ENCODE measurements around the gene ESPL1. TPM values are rescaled to one million over a fixed set of nuclear protein-coding genes. Genes with fewer than 3 reads are reported as not detected.

The ESPL1 gene
- total and polyA plus RNA-seq, 8 donors: 0.09 to 0.81 (median 0.32) TPM

GRCh38 chr12:53288322-53288721, 20.2 kb downstream of the ESPL1 start:
- DNase-seq: no peak
- H3K4me1 ChIP-seq: no peaks in the 10 kb centered on the region
- no peak for FAIRE-seq
- TF ChIP-seq CTCF (IDR thresholded peaks at IDR 0.05): no peak
- H3K36me3 ChIP-seq: no peaks in the 10 kb centered on the region
- H3K9me3 ChIP-seq: no peaks in the 10 kb centered on the region
- no peak overlapping the region for H3K4me3 ChIP-seq
- H3K27me3 ChIP-seq: no peaks in the 10 kb centered on the region
- 85 to 93% methylated on average over 6 of the region's 6 CpGs for WGBS, 2 donors
- no peak overlapping the region for H3K27ac ChIP-seq
- peak in 1 of 4 donors; percentile 23 for ATAC-seq
- intact Hi-C loops (cut with DNase I): loop anchor here in 2 of 3 donors (5.0 to 10.0 kb wide), 2 partner anchors 74 to 76 kb away; no protein-coding TSS in a partner anchor

GRCh38 chr12:53289891-53290290, 21.8 kb downstream of the ESPL1 start:
- FAIRE-seq (no peak), DNase-seq (no peak), ATAC-seq (no peak)
- H3K27ac ChIP-seq: no peak overlapping the region
- no peaks in the 10 kb centered on the region for H3K9me3 ChIP-seq
- no peaks in the 10 kb centered on the region for H3K27me3 ChIP-seq
- intact Hi-C loops (cut with DNase I): loop anchor here (2.0 to 10.0 kb wide), 3 partner anchors 75 to 78 kb away; no protein-coding TSS in a partner anchor
- TF ChIP-seq CTCF (IDR thresholded peaks at IDR 0.05): no peak
- H3K4me1 ChIP-seq: peaks cover 0 to 3% (median 0%) of the 10 kb centered on the region in 3 donors
- no peak overlapping the region for H3K4me3 ChIP-seq
- no peaks in the 10 kb centered on the region for H3K36me3 ChIP-seq
- WGBS, 2 donors: 76 to 79% methylated on average over 4 of the region's 4 CpGs

GRCh38 chr12:53290661-53291060, 22.6 kb downstream of the ESPL1 start:
- intact Hi-C loops (cut with DNase I): loop anchor here in 1 of 3 donors (2.0 kb wide), 1 partner anchor 76 kb away; no protein-coding TSS in a partner anchor
- WGBS, 2 donors: 82 to 85% methylated on average over 9 of the region's 9 CpGs
- ATAC-seq (no peak), FAIRE-seq (no peak), DNase-seq (no peak)
- Histone ChIP-seq H3K4me1 (peaks cover 0 to 5% (median 0%) of the 10 kb centered on the region in 3 donors), H3K27me3 (no peaks in the 10 kb centered on the region), H3K36me3 (no peaks in the 10 kb centered on the region), H3K9me3 (no peaks in the 10 kb centered on the region), H3K4me3 (no peak overlapping the region), H3K27ac (no peak overlapping the region)
- no peak for TF ChIP-seq CTCF (IDR thresholded peaks at IDR 0.05)

GRCh38 chr12:53292426-53292825, 24.3 kb downstream of the ESPL1 start:
- Histone ChIP-seq H3K4me1 (peaks cover 6 to 15% (median 6%) of the 10 kb centered on the region in 3 donors), H3K27ac (no peak overlapping the region), H3K27me3 (no peaks in the 10 kb centered on the region), H3K9me3 (no peaks in the 10 kb centered on the region), H3K4me3 (no peak overlapping the region), H3K36me3 (no peaks in the 10 kb centered on the region)
- intact Hi-C loops (cut with DNase I): no loop called here
- FAIRE-seq (no peak), DNase-seq (no peak), ATAC-seq (no peak)
- no peak for TF ChIP-seq CTCF (IDR thresholded peaks at IDR 0.05)

- no peak for FAIRE-seq
- 1 to 2% methylated on average over 42 of the region's 42 CpGs for WGBS, 2 donors
- Histone ChIP-seq H3K27ac (peak within 1 kb of the TSS; percentile 40 to 86 (median 63)), H3K4me1 (peaks cover 6 to 21% (median 11%) of the 10 kb centered on the region in 3 donors), H3K36me3 (peaks cover 0 to 6% (median 0%) of the 10 kb centered on the region in 3 donors), H3K9me3 (no peaks in the 10 kb centered on the region), H3K4me3 (peak within 1 kb of the TSS; percentile 46 to 79 (median 66)), H3K27me3 (no peaks in the 10 kb centered on the region)
- intact Hi-C loops (cut with DNase I): no loop called here
- ATAC-seq: peak; percentile 90 to 93 (median 92)
- DNase-seq: peak; percentile 85 to 95 (median 88)
- peak in 1 of 4 donors; percentile 13 for TF ChIP-seq CTCF (IDR thresholded peaks at IDR 0.05)
Measured at GRCh38 chr12:53295070-53295890, 27.2 kb downstream of the ESPL1 start, which contains the start of gene PFDN5. Gene PFDN5, plus strand, starts transcription at chr12:53295542. Its CDS starts 26 bp downstream, at chr12:53295568.
